Aortic smooth muscle cell (primary cell): ENCODE data around the gene NENF. TPM values are rescaled to one million over a fixed set of nuclear protein-coding genes. Genes with fewer than 3 reads are reported as not detected.

ENCODE experiments used
- total RNA-seq: library from RNA; depleted of rRNA; stranded (reverse); fragments of >200 nt; gene quantifications from 2 replicates; pipeline ENCODE4 v1.2.3, GENCODE V29; 2014

Gene NENF
- 61.1 and 63.1 TPM in 2 replicates for total RNA-seq

DNA sequence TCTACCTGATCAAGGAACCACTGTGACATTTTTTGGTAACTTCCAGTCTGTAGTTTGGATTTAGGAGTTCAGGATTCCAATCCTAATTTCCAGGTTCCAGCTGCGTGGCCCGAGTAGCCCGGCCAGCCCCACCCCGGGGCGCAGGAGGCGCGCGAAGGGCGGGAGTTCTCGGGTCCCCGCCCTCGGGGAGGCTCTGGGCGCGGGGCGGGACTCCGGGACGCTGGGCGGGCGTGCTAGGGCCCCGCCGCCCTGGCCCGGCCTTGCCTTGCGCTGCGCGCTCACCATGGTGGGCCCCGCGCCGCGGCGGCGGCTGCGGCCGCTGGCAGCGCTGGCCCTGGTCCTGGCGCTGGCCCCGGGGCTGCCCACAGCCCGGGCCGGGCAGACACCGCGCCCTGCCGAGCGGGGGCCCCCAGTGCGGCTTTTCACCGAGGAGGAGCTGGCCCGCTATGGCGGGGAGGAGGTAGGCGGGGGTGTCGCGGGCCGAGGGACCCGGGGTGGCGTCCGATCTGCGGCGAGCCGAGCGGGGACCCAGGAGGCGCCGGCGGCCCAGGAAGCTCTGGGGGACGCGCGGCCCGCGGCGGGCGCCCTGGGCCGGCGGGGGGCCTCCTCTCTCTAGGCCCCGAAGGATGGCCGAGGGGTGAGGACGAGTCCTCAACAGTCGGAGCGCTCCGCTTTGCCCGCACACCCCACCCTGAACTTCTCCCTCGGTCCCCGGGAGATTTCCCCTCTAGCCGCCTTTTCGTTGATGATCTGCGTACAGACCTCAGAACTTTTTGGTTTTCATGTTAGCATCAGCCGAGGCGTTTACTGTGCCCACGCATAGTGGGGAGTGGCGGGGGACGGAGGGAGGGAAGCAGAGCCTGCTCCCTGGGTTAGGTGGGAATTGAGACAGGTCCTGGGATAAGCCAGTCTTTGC lies at the start of gene NENF:
Gene NENF (plus strand): TSS at position 260 of the 916 bp plus-strand sequence. CDS start 24 bp downstream, at position 284.

DNA sequence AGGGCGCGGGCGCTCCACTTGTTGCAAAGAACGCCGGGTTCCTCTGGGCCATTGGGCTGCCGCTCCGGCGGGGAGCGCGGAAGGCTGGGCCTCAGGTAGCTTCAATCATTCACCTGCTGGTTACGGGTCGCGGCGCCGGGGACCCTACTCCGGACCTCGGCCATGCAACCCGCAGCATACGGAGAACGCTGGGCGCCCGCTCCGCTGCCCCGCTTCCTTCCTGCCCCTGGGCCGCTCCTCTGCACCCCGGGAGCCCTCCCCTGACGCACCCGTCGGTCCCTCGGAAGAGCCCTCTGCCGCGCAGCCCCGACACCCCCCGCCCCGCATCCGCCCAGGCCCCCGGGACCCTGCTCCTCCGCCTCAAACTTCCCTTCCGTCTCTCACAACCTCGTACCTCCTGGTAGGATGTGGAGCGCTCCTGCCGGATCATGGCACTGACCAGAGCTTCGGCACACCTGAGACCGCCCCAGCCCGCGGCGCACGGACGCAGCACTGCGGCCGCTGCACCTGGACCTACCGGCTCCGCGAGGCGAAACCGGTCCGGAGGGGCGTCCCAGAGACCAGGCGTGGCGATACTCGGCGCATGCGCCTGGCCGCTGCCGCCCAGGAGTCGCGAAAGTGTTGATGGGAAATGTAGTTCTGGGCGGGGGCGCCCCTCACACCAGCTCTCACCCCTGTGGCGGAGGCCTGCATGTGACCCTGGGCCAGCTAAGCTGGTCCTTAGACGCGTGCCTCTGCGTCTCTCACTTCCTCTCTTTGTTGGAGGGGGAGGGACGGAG lies 18.2 kb upstream of the NENF start, which contains the start of gene PACC1:
Gene PACC1 (minus strand): TSS at position 559 of the 779 bp plus-strand sequence. CDS start 129 bp downstream, at position 430.

Other genes with a start within 250 kb of the NENF start
- 21.1 and 24.6 TPM in 2 replicates for gene PPP2R5A, start 147.5 kb upstream of the NENF start, total RNA-seq
- gene PACC1, start 18.0 kb upstream of the NENF start, total RNA-seq, result 5.2 and 6.3 TPM in 2 replicates
- gene ATF3, start 175.8 kb downstream of the NENF start, total RNA-seq, result 6.2 and 16.0 TPM in 2 replicates